Nephron (organoid): Measurements from ENCODE around the gene MEGF8.

Source experiments
- H3K27ac Mint-ChIP-seq, 3 experiments: 2 replicates each; pipeline ENCODE4 v1.8.0; 2020; ENCODE audit warnings: mixed read lengths in 3 of 3, mild to moderate bottlenecking in 2 of 3, moderate library complexity in 1 of 3
- H3K27me3 Mint-ChIP-seq: 2 replicates; pipeline ENCODE4 v1.8.0; 2021; ENCODE audit warnings: low read depth, mild to moderate bottlenecking, moderate library complexity, mixed read lengths
- H3K36me3 Mint-ChIP-seq: 2 replicates; pipeline ENCODE4 v1.8.0; 2020; ENCODE audit warnings: low read depth, mixed read lengths
- H3K4me1 Mint-ChIP-seq: 2 replicates; pipeline ENCODE4 v1.8.0; 2020; ENCODE audit warnings: mixed read lengths
- H3K4me3 Mint-ChIP-seq, 3 experiments: 2 replicates each; pipeline ENCODE4 v1.8.0; 2020; ENCODE audit warnings: mild to moderate bottlenecking in 3 of 3, mixed read lengths in 3 of 3, moderate library complexity in 2 of 3
- H3K9me3 Mint-ChIP-seq: 2 replicates; pipeline ENCODE4 v1.8.0; 2020; ENCODE audit warnings: mixed read lengths
- CTCF ChIP-seq, 3 experiments: fragments of 200-600 bp; sonication (generic); IDR thresholded peaks; one replicate each; pipeline ENCODE4 v1.5.0; 2021; ENCODE audit warnings: antibody characterized with exemption in 3 of 3; ENCODE audit not compliant: unreplicated experiment in 3 of 3

Gene MEGF8

GRCh38 chr19:42279155-42279901 is 46.1 kb upstream of the MEGF8 start:
- no peaks in the 10 kb centered on the region for H3K27me3 Mint-ChIP-seq
- peak overlapping the region; percentile 96 to 99 (median 97) for H3K27ac Mint-ChIP-seq
- peaks cover 41% of the 10 kb centered on the region for H3K4me1 Mint-ChIP-seq
- TF ChIP-seq CTCF (IDR thresholded peaks at IDR 0.05; ENCODE audit: unreplicated experiment in 3 of 3), result no peak
- H3K36me3 Mint-ChIP-seq, result peaks cover 14% of the 10 kb centered on the region
- peak overlapping the region; percentile 91 to 98 (median 92) for H3K4me3 Mint-ChIP-seq
- no peaks in the 10 kb centered on the region for H3K9me3 Mint-ChIP-seq

GRCh38 chr19:42279902-42280814 is 45.3 kb upstream of the MEGF8 start:
- peaks cover 4% of the 10 kb centered on the region for H3K27me3 Mint-ChIP-seq
- peaks cover 6% of the 10 kb centered on the region for H3K36me3 Mint-ChIP-seq
- no peaks in the 10 kb centered on the region for H3K9me3 Mint-ChIP-seq
- H3K27ac Mint-ChIP-seq, result peak overlapping the region; percentile 96 to 99 (median 97)
- TF ChIP-seq CTCF (IDR thresholded peaks at IDR 0.05; ENCODE audit: unreplicated experiment in 3 of 3), result peak; percentile 96 to 98 (median 97)
- peaks cover 40% of the 10 kb centered on the region for H3K4me1 Mint-ChIP-seq
- peak overlapping the region; percentile 91 to 98 (median 92) for H3K4me3 Mint-ChIP-seq

- no peak for TF ChIP-seq CTCF (IDR thresholded peaks at IDR 0.05; ENCODE audit: unreplicated experiment in 3 of 3)
- no peaks in the 10 kb centered on the region for H3K9me3 Mint-ChIP-seq
- peaks cover 5% of the 10 kb centered on the region for H3K36me3 Mint-ChIP-seq
- H3K27me3 Mint-ChIP-seq, result peaks cover 4% of the 10 kb centered on the region
- H3K4me3 Mint-ChIP-seq, result peak overlapping the region; percentile 85 to 92 (median 86)
- H3K27ac Mint-ChIP-seq, result no peak overlapping the region
- H3K4me1 Mint-ChIP-seq, result peaks cover 42% of the 10 kb centered on the region
Observed at GRCh38 chr19:42280815-42281145, 44.7 kb upstream of the MEGF8 start.

DNA sequence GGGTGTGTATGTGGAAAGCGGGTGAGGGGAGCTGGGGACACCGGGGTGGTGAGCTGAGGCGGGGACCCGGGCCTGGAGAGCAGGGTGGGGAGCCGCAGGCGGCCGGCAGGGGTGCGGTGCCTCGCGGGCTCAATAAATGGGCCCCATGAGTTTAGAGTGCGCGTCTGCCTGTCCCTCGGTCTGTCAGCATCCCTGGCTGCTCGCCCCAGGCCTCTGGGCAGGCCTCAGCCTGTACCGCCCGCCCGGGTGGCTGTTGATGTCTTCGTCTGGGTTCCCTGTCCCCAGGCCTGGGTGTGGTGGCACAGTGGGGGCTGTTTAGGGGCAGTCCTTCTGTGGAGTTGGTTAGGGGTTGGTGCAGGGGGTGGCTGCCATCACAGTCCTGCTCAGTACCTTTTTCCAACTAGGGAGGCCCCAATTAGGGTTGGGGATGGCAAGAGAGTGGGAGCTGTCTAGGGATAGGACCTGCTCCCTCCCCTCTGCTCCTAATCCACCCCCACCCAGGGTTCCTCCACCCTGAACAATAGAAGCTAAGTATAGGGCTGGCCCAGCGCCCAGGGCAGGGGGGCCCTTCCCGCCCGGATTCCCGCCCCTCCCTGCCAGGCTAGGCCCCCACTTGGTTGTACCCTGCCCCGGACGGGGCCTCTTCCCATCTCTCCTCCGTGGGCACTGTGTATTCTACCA is 44.1 kb upstream of the MEGF8 start:
- no peak for TF ChIP-seq CTCF (IDR thresholded peaks at IDR 0.05; ENCODE audit: unreplicated experiment in 3 of 3)
- H3K4me3 Mint-ChIP-seq, result peak overlapping the region; percentile 85 to 92 (median 86)
- no peaks in the 10 kb centered on the region for H3K36me3 Mint-ChIP-seq
- peaks cover 42% of the 10 kb centered on the region for H3K4me1 Mint-ChIP-seq
- no peaks in the 10 kb centered on the region for H3K9me3 Mint-ChIP-seq
- peaks cover 4% of the 10 kb centered on the region for H3K27me3 Mint-ChIP-seq
- H3K27ac Mint-ChIP-seq, result peak overlapping the region in 1 of 3 experiments; percentile 95

DNA sequence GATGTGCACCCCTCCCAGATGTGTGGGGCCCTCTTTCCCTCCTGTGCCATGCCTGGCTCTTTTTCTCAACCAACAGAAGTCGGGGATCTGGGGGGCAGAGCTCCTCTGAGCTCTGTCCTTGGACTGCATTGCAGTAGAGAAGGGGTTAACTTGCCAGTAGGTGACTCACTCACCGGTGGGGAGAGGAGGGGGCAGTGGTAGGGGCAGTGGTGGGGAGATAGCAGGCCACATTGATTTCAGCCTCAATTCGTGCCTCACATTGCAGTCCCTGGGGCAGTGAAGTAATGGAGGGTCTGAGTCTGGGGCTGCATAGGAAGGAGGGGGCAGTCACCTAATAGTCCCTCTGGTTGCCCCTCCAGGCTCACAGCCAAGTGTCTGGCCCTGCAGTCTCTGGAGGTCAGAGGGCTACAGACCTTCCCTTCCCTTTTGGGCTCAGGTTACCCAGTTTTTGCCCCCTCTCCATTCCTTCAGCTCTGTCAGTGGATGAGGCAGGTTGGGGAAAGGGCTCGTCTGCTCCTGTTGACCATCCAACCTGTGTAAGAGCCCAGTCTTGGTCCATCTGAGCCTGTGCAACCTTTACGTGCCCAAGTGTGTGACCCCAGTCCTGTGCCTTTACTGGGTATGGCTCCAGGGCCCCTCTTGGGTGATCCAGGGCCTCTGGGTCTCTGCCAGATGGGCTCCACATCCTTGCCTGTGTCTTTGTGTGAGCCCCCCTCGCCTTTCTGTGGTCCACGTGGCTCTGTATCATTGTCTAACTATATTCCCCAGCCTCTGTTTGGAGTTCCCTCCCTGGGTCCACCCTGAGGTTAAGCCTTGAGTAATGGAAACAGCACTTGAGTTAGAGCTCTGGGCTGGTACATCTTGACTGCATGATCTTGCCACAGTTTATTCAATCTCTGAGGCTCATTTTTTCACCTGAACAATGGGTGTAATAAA is 43.3 kb upstream of the MEGF8 start:
- H3K4me1 Mint-ChIP-seq, result peaks cover 43% of the 10 kb centered on the region
- H3K9me3 Mint-ChIP-seq, result no peaks in the 10 kb centered on the region
- no peak for TF ChIP-seq CTCF (IDR thresholded peaks at IDR 0.05; ENCODE audit: unreplicated experiment in 3 of 3)
- H3K4me3 Mint-ChIP-seq, result peak overlapping the region; percentile 85 to 92 (median 86)
- peaks cover 4% of the 10 kb centered on the region for H3K27me3 Mint-ChIP-seq
- no peaks in the 10 kb centered on the region for H3K36me3 Mint-ChIP-seq
- peak overlapping the region in 1 of 3 experiments; percentile 95 for H3K27ac Mint-ChIP-seq
